Measurements from ENCODE around the gene SEL1L2.
"Not testable (repeated sequence)": the region's sequence is repeated elsewhere in the genome, so short reads cannot be mapped to it uniquely, and the experiment has no call there.

Gene SEL1L2, protein sequence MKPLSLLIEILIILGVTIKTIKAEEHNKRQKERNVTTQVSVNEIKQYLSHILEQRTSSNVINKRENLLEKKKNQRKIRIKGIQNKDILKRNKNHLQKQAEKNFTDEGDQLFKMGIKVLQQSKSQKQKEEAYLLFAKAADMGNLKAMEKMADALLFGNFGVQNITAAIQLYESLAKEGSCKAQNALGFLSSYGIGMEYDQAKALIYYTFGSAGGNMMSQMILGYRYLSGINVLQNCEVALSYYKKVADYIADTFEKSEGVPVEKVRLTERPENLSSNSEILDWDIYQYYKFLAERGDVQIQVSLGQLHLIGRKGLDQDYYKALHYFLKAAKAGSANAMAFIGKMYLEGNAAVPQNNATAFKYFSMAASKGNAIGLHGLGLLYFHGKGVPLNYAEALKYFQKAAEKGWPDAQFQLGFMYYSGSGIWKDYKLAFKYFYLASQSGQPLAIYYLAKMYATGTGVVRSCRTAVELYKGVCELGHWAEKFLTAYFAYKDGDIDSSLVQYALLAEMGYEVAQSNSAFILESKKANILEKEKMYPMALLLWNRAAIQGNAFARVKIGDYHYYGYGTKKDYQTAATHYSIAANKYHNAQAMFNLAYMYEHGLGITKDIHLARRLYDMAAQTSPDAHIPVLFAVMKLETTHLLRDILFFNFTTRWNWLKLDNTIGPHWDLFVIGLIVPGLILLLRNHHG

DNA sequence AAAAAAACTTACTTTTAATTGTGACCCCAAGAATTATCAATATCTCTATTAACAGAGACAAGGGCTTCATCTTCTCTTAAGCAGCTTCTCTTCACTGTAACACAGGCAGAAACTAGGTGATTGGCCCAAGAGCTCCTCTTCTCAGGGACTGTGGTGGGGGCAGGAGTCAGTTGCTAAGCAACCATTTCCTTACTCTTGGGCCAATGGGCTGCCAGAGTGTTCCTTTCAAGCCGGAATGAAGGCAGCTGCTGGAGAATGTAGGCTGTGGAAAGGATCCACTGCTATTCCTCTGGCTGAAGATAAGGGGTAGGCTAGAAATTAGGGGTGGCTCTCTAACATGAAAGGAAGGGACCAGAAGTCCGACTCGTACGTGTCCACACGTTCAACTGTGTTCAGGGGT lies at the start of gene SEL1L2:
Gene SEL1L2 (minus strand): TSS at position 150 of the 400 bp plus-strand sequence. CDS start 80 bp downstream, at position 70.
- DNase-seq (ENCODE audit: low spot score) = no peak

DNA sequence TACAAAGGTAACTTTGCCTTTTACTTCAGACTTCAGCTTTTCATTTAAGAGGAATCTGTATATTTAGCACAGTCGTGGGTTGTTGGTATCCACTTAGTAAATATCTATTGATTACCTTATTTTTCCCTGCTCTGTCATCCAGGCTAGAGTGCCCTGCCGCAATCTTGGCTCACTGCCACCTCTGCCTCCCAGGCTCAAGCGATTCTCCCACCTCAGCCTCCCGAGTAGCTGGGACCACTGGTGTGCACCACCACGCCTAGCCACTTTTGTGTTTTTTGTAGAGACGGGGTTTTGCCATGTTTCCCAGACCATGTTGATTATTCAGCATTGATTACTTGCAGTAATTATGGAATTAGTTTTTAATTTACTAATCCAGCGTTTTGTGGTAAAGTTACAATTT lies 46.2 kb upstream of the SEL1L2 start:
- no peak for DNase-seq (ENCODE audit: low spot score)

DNA sequence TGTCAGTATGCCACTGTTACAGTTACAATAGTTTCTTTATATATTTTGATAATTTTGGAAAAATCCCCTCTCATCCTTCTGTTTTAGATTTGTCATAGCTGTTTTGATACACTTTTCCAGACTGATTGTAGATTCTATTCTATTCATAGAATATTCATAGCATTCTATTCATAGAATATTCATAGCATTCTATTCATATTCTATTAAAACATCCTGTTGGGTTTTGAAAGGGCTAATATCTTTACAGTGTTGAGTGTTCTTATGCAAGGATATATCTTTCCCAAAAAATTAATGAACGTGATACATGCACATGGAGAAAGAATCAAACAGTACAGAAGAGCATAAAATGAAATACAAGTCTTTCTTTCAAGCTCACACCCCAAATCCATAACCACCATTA lies 42.9 kb upstream of the SEL1L2 start:
- DNase-seq (ENCODE audit: low spot score) = no peak

DNA sequence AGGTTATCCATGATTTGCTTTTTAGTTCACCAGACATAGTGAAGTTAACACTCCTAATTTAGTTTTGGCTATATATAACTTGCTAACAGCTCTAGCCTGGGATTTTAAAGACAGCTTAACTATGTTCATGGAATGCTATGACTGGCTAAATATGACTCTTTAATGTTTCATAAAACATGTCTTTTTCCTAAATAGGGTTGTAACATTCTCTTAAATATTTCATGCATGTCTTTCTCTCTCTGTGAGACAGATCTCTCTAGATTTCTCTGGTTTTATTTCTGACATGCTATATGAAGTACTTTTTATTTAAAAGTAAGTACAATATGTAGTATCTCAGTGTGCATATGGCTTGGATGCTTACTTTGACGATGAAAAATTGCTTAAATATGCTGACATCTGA lies 40.6 kb upstream of the SEL1L2 start:
- no peak for DNase-seq (ENCODE audit: low spot score)

DNA sequence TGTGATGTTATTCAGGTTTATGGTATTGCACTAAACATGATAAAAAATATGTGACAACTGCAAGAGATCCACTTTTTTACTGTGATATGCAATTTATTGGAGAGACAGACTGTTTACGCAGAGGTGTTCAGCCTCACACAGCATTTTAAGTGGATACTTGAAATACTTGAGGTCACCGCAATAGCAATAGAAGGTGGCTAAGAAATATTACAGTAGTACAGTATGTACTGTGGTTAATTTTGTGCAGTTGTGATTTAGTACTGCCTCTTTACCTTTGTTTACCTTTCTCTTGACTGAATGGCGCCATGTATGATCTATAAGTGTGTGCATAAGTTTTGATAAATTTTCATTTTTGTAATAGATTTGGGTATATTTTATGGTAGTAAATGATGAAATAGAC lies 22.3 kb upstream of the SEL1L2 start:
- no peak for DNase-seq (ENCODE audit: low spot score)

DNA sequence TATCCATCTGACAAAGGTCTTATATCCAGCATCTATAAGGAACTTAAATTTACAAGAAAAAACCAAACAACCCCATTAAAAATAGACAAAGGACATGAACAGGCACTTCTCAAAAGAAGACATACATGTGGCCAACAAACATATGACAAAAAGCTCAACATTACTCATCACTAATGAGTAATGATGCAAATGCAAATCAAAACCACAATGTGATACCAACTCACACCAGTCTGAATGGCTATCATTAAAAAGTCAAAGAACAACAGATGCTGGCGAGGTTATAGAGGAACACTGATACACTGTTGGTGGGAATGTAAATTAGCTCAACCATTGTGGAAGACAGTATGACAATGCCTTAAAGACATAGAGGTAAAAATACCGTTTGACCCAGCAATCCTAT lies 18.8 kb upstream of the SEL1L2 start:
- DNase-seq (ENCODE audit: low spot score) = no peak

DNA sequence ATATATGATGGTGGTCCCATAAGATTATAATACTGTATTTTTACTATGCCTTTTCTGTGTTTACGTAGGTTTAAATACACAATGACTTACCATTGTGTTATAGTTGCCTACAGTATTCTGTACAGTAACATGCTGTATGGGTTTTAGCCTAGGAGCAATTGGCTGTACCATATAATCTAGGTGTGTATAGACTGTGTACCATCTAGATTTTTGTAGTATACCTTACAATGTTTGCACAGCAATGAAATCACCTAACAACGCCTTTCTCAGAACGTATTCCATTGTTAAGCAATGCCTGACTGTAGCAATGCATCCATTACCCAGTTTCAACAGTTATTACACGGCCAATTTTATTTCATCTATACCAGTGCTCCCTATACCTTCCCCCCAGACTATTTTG lies 15.6 kb upstream of the SEL1L2 start:
- DNase-seq (ENCODE audit: low spot score) = no peak

DNA sequence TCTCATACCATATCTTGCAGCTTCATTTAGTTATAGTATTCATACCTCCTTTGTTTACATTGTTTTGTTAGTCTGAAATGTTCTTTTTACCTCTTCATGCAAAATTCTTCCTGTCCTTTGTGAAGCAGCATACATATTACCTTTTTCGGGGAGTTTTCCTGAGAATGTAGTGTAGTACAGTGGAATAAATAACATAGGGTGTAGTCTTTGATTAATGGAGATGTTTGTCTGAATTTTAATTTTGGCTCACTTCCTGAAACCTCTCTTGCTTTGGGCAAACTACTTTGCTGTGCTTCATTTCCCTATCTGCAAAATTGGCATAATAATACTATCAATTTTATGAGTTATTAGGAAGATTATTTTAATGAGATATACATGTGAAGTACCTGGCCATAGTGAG lies 10.5 kb upstream of the SEL1L2 start:
- DNase-seq (ENCODE audit: low spot score) = no peak

DNA sequence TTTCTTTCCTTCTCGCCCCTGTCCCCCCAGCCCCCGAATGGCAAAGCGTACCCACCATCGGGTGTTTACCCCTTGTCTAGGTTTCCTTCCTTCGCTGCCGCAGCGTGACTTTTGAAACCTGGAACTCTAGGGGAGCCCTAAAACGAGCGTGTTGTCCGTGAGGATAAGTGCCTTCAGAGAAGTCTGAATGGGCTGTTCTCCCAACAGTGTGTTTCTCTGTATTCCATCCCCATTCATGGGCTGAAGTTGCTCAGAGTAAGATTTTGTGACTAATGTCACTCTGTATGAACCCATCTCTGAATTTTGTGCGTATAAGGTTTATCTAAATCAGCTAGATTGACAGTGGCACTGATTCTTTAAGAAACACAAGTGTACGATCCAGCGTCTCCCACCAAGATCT lies 5.9 kb upstream of the SEL1L2 start:
- peak; percentile 46 for DNase-seq (ENCODE audit: low spot score)

DNA sequence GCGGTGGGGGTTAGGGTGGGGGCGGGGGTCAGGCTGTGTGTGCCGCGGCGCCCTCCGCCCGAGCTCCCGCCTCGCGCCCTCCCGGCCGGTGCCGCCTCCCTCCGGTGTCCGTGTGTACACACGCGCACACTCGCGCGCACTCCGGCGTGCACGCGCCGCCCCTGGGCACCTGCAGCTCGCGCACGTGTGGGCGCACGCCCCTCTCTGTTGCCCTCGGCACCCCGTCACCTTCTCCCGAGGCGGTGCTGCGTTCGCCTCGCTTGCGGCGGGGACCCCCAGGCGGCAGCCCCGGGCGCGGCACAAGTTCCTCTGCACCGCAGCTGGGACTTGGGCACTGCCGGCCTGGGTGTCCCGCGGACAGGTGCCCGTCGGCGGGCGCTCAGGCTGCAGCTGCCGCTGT lies 5.4 kb upstream of the SEL1L2 start:
- DNase-seq (ENCODE audit: low spot score) = peak; percentile 5

DNA sequence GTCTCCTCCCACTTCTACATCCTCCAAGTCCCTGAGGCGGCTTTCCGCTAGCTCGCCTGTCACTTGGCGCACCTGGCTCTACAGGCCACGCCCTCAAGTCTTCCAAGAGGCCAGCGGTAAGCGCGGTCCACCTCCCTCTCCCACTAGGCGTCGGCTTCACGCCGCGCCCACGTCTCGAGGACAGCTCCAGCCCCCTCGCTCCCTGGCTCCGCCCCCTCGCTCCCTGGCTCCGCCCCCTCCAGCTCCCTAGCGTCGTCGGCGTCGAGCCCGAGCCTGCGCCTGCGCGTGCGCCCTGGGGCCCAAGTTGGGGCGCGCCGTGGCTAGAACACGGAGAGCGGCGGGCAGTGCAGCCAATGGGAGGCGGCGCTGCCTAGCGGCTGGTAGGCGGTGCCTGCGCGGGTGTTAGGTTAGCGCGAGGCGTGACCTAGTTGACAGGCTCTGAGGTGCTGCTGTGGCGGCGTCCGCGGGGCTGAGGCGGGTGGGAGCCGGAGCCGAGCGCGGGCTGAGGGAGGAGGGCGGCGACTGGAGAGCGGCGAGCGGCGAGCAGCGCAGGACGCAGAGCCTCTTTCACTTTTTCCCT lies 4.8 kb upstream of the SEL1L2 start, which contains the start of gene MACROD2:
Gene MACROD2 (plus strand): TSS at position 431 of the 580 bp plus-strand sequence.
- peak; percentile 93 for DNase-seq (ENCODE audit: low spot score)

DNA sequence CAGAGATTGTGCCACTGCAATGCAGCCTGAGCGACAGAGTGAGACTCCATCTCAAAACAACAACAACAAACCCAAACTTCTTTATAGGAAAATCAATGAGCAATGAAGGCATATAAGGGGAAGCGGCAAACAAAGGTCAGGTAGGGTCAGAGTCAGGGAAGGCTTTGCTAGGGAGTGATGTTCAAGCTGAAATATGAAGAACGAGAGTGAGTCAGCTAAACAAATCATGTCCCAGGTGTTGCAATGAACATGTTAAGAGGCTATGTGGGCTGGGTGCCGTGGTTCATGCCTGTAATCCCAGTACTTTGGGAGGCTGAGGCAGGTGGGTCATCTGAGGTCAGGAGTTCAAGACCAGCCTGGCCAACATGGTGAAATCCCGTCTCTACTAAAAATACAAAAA lies 1.5 kb upstream of the SEL1L2 start:
- DNase-seq (ENCODE audit: low spot score) = not testable (repeated sequence)

DNA sequence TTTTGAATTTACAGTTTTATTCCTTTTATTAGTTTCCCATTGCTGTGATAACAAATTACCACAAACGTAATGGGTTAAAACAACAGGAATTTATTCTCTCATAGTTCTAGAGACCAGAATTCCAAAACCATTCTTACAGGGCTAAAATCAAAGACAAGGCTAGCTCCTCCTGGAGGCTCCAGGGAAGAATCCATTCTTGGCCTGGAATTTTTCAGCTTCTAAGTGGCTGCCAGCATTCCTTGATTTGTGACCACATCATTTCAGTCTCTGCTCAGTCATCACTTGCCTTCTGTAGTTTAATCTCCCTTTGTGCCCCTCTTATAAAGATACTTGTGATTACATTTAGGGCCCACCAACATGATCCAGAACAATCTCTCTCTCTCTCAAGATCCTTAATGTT lies 897 bp upstream of the SEL1L2 start:
- DNase-seq (ENCODE audit: low spot score) = no peak

DNA sequence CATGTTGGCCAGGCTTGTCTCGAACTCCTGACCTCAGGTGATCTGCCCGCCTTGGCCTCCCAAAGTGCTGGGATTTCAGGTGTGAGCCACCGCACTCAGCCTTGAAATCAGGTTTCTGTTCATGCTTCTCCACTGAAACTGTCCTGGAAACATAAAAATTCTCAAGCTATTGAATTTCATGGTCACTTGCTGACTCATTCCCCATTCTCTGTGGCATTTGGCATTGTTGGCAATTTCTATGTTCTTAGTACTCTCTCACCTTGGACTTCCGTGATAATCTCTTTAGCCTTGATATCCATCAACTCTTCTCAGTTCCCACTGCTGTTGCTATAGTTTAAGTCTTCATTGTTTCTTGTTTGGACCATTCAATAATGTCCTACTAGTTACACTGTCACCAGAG lies 6.2 kb downstream of the SEL1L2 start:
- no peak for DNase-seq (ENCODE audit: low spot score)

DNA sequence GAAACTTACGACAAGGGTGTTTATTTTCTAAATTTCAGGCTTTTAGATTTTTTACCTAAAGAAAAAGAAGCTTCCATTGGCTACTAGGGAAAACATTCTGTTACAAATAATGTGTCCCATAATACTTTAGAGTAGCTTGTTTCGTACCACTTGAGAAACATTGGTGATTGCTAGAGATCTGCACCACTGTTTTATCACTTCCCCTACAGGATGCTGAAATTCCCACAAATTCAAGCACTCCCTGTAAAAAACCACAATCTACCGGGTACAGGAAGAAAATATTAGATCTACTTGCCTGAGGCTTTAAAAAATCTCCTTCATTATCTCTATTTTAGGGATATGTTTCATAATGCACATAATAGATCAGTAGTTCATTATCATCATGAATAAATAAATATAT lies 29.9 kb downstream of the SEL1L2 start:
- DNase-seq (ENCODE audit: low spot score) = no peak

DNA sequence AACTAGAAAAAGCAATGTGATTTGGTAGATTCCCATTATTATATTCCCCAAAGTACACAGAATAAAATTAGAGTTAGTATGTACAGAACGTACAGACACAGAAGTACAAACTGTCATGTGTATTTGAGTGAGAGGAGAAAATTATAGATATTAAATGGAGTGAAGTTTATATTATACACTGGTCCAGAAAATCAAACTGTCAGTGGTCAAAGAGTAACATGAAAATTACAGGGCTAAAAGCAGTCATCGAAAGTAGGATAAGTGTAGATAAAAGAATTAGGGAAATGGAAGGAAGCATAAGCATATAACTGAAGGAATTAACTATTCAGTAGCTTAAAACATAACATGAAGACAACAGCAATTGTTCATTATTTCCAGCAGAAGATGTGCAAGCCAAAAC lies 30.3 kb downstream of the SEL1L2 start:
- no peak for DNase-seq (ENCODE audit: low spot score)

DNA sequence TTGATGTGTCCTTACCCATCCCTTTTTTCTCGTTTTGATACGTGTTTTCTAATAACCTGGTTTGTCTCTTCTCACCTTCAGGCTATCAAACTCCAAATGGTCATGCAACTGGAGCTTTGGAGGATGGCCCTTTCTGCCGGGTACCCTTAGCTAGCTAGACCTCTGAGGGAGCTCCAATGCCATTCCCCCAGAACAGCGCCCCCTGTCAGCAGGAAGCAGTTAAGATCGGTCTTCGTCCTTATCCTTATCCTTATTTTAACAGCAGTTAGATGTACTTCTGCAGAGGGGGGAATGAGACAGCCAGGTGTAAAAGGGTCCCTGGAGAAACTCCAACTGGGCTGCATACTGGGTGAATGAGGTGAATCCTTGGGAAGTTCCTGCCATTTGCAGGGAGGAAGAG lies 37.2 kb downstream of the SEL1L2 start:
- DNase-seq (ENCODE audit: low spot score) = no peak

DNA sequence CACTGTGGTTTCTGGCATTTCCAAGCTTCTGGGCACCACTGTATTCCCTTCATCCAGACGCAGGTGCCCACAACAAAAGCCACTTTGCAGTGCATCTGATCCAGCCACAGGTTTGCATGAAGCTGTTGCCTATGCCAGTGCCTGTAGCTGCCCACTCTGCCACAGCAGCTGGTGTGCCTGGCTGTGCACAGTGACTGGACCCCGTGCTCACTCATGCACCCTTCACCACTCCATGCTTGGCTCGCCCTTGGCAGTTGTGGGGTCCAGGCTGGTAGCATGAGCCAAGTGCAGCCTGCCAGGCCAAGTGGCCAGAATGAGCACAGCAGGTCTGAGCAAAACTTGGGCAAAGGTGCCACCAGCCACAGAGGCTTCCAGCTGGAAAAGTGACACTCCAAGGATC lies 42.7 kb downstream of the SEL1L2 start:
- DNase-seq (ENCODE audit: low spot score) = no peak

DNA sequence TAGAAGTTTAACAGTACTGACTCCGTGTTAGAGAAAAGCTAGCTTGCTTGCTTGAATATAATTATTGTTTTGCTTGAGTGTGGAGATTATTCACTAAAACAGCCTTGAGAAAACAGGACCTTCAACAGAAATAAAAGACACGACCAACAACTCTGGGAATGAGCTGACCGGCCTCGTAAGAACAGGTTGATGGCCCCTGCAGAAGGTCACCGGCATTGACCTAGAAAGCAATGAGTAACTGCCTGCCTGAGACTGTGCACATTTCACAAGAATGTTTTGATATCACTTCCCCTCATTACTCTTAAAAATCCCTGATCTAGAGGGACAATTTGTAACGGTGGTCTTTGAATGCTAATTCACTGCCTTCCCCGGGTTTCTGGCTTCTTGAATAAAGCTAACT lies 49.4 kb downstream of the SEL1L2 start:
- no peak for DNase-seq (ENCODE audit: low spot score)

DNA sequence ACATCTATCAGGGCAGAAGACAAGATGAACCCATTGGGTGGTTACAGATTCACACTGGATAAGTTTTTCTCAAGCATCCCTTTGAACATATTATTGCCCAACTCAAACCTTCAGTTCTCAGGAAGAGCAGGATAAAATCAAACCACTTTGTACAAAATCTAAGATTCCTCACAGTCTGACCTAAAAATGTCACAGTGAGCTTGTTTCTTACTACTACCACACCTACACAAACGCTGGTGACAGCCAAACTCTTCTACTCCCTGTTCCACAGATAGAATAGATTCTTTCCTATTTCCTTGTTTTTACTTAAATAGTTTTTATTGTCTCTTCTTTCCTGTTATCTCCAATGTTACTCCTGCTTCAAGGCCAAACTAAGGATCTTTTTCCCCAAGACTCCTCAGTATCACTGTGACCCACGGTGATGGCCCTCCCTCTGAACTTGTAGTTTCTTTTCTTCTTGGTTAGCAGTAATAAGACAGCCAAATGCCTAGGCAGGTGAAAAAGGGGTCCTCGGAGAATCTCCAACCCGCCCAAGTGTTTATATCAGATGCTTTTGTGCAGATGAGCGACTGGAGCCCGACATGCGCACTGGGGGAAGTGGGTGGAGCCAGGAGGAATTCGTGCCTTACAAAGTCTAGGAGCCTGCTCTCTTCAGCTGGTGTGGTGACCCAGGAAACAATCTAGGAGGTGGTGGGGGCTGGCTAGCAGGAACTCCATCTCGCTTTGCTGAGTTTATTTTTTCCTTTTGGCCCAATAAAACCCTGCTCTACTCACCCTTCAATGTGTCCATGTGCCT lies 53.4 kb downstream of the SEL1L2 start:
- no peak for DNase-seq (ENCODE audit: low spot score)

DNA sequence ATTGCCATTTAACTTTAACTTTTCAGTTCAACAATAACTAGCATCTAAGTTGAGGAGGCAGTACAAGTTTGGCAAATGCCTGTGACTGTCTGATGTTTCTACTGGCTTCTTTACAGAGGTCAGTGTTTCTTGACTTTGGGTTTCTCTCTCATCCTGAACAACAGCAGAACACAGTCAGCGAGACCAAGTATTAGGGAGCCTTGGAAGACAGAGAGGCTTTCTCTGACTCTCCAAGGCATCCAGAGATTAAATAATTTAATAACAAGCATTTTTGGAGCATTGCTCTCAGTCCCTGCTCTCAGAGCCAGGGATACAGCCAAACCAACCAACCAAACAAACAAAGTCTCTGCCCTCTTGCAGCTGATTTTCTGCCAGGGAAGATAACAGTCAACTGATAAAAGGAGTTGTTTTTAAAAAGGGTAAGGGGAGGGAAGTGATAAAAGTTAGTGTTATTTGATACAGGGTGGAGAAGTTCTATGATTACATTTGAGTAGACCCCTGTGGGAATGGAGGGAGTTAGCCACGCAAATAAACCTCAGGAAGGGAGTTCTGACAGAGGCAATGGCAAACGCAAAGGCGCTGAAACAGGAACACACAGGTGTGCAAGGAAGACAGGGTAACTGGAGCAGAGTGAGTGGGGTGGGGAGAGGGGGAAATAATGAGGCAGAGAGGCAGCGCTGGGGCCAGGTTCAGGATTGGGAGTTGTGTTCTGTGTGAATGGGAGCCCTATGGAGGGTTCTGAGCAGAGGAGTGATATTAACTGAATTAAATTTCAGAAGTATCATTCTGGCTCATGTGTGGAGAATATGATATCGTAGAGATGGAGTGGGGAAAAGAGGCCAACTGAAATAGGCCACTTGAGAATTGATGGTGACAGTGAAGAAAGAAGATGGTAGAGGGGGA lies 55.2 kb downstream of the SEL1L2 start:
- no peak for DNase-seq (ENCODE audit: low spot score)

Measured in pons (tissue), 1 donor.